HG02588 (cell line): ENCODE measurements around the gene EDN2.

Experiments used
- ATAC-seq: cut with Tn5 transposase; IDR thresholded peaks from one replicate; pipeline ENCODE4 v1.9.1; 2021; ENCODE audit warnings: mild to moderate bottlenecking, moderate library complexity; ENCODE audit not compliant: unreplicated experiment

Gene EDN2

GRCh38 chr1:41442697-41443251, 41.7 kb downstream of the EDN2 start:
- ATAC-seq, result no peak

DNA sequence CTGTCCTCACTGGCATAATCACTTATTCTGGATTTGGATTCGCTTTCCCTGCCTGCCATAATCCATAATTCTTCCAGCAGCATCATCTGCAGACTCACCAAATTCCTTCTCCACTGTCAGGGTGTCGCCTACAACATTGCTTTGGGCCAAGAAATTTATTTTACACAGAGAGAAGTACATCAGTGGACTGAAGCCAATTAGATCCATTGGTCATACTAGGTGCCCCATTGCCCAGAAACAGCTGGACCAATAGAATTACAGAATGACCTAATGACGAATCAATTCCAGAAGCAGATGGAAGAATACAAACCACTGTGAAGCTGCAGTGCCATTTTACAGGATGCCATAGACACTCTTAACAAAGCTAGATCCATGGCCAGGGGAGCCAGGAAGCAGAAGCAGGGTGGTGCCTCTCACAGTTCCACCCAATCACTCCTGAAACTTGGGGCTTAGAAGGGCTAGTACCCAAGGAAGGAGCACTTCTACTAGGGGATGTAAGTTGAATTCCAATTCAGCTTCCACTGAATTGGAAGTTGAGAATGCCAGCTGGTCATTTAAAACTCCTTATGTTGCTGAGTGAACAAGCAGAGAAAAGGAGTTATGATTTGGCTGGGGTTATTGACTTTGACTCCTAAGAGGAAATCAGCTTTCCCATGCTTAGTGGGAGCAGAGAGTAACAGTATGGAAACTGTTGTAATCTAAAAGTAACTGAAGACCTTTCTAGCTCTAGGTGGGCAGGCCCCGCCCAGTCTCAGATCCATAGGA, 44.0 kb downstream of the EDN2 start:
- ATAC-seq, result no peak

DNA sequence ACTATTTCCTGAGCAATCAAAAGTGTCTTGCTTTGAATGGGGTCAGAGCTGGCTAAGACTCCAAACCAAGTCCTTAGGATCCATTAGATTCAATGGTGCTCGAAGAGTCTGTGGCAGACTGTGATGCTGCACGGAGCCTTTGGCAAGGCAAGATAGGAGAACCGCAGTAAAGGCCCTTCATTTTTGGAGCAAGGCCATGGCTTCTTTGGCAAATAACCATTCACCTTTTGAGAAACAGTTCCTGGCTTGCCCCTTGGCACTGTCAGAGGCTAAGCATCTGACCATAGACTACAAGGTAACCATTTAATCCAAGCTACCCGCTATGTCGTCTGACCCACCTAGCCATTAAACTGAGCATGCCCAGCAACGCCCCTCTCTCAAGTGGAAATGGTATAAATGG, 45.2 kb downstream of the EDN2 start:
- ATAC-seq, result no peak

- no peak for ATAC-seq
These were observed 45.8 kb downstream of the EDN2 start for GRCh38 chr1:41438711-41439110.

GRCh38 chr1:41437011-41437355, 47.5 kb downstream of the EDN2 start:
- no peak for ATAC-seq

- no peak for ATAC-seq
These were observed 48.0 kb downstream of the EDN2 start for GRCh38 chr1:41436281-41437010.

DNA sequence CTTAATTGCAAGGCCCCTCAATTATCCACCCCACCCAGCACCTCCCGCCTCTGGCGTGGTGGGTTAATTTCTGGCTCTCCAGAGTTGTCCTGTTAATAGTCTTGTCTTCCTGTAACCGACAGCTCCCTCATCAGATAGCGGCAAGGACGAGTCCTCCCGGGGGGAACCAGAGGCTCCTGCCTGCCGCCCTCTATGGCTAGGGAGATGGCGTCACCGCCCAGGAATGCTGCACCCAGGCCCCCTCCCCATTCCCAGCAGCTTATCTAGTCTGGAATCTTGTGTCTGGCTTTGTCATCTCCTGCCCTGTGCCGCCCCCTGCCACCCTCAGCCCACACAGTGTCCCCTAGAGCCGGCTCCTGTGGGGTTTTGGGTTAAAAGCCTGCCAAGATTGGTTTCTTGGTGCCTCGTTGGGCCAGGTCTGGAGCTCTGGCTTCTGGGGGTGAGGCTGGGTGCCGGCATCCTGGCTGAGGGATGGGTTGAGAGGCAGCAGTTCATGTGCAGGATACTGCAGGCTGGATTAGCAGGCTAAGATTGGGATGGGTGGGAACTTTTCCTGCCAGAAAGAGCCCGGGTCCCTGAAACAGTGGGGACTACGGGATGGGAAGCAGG, 48.8 kb downstream of the EDN2 start:
- ATAC-seq, result no peak

DNA sequence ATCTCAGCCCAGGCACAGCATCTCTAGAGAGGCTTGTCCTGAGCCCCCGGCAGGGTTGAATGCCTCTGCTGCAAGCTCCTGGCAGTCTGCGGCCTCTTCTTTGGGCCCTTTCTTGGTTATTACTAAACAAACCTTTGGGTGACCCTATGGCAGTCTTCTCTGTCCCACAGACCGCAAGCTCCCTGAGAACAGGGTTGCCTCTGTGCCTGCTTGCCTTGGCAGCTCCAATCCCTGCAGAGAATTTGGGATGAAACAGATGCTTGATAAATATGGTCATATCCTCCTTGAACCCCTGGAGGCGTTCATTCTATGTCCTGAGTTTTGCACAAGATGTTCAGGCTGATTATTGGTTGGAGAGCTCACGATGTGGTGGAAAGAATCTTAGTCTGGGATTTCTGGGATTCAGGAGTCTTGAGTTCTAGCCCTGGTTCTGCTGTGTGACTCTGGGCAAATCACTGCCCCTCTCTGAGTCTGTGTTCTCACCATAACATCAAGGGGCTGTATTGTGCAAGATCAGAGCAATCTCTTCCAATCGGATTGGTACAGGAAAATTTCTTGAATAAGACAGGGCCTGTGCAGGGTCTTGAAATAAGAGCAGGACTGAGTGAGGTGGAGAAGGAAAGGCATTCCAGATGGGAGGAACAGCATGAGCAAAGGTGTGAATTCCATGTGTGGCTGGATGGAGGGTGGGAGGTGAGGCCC, 49.6 kb downstream of the EDN2 start:
- ATAC-seq, result no peak

- no peak for ATAC-seq
These were observed 50.2 kb downstream of the EDN2 start for GRCh38 chr1:41434306-41434705.

- no peak for ATAC-seq
These were observed 51.0 kb downstream of the EDN2 start for GRCh38 chr1:41433501-41433900.

DNA sequence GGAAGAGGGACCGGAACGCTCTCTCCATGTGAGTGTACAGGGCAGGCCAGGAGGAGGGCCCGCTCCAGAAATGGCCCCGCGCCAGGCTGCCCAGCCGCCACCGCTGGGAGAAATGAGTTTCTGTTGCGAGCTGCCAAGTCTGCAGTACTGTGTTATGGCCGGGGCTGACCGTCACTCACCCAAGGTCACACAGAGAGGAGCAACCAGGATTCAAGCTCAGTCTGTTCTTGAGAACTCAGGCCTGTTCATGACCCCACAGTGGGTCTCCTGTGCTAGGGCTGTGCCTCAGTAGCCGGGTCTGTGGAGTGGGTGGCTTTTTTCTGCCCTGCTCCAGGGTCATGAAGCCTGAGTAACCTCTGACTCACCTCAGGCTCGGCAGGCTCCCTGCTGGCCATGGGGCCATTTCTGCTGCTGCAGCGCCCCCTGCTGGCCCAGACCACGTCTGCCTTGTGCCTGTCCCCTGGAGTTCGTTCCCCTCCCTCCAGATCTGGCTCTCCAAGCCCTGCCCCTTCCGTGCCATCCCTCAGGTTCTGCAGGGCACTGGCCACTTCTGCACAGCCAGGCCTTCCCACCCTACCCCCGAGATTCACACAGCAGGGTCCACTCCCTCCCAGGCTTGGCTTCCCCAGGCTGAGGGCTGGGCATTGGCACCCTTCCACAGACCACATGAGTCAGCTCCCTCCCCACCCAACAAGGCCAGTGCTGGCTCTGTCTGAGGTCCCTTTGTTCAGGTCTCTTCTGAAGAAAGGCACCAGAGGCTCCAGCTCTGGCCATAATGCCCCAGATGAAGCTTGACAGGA, 51.8 kb downstream of the EDN2 start:
- no peak for ATAC-seq

DNA sequence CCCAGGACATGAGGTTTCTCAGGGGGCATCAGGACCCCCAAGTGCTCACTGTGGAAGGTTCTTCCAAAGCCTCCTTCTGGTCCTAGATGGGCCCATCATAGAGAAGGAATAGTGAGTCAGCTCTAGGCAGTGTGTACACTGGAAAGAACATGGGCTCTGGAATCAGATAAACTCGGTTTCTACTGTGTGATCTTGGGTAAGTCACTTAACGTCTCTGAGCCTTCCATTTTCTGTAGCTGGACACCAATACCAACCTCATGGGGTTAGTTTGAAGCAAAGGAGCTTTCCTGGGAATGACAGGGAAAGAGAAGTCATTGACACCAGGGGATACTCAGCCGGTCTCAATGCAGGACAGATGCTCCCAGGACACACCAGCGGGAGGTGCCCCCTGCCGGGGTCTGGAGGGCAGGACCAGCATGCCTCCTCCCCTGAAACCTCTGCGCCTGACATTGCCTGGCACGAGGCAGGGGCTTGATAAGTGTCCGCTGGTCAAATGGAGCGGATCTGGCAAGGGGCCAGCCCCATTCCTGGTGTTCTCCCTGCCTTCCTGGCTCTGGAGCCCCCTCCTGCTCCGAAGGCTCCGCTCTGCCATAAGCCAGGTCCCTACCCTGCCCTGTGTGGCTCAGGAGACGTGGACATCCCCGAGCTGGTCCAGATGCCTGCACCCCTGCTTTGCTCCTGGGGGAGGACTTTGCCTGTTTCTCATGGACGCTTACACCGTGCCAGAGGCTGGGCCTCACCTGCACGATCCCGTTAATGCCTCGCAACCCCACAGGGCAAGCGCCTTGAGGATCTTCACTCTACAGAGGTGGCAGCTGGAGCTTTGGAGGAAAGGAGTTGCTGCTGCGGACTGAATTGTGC, 52.8 kb downstream of the EDN2 start:
- no peak for ATAC-seq

DNA sequence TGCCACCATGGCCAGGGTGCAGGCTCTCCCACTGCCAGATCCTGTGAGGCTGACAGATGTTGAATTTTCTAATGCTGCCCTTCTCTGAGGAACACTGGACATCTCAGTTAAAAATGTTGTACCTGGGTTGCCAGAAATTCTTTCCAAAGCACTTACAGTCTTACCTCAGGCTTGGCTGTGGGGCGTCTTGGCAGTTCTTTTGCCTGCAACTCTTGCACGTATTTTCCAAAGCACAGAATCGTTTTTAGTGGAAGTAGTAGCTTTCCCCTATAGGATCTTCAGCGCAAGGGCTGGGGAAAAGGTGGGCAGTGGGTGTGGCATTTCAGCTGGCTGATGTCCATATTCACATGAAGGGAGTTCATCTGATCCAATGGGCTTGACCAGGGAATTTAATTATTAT, 53.9 kb downstream of the EDN2 start:
- ATAC-seq, result no peak

- no peak for ATAC-seq
These were observed 54.4 kb downstream of the EDN2 start for GRCh38 chr1:41430069-41430468.

DNA sequence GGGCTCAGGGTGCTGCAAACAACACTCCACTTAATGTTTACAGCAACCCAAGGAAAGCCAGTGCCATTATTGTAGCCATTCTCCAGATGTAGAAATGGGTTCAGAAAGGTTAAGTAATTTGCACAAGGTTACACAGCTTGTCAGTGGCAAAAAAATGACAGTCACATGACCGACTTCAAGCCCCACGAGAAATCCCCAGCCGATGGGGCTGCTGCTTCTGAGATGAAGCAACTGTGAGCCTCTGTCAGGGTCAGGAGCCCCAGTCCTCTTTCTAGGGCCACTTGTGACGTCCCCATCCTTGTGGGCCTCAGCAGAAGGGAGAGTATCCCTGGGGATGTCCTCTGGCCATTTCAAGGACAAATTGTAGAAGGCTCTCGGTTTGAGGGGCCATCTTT, 54.8 kb downstream of the EDN2 start:
- no peak for ATAC-seq
